GM10266 (cell line): ENCODE data around the gene TNS3.

Experiments used
- DNase-seq: peaks from one replicate; pipeline ENCODE4 v3.0.0; 2012; ENCODE audit errors: extremely low spot score
- CTCF ChIP-seq: IDR thresholded peaks from 2 replicates; pipeline ENCODE4 v1.5.1; 2012; ENCODE audit warnings: mild to moderate bottlenecking, low read depth; ENCODE audit not compliant: control insufficient read depth, insufficient read depth; ENCODE audit errors: missing control alignments

The TNS3 gene

GRCh38 chr7:47227762-47228177 lies 354.1 kb downstream of the TNS3 start:
- no peak for DNase-seq
- TF ChIP-seq CTCF, result no peak

DNA sequence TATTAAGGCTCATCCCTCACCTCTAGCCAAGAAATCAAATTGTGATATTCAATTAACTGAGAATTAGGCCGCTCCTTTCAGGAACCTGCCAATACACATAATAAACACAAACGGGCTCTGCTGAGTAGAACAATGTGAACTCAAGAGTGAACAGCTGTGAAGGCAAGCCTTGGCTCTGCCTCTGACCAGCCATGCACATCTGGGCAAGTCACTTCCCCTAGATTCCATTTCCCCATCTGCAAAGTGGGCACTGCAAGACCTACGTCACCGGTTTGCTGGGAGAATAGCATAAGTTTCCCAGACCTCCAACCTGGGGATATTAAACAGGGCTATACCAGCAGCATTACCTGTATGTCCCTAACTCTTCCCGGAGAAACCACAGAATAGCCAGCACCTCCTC lies 355.2 kb downstream of the TNS3 start:
- no peak for DNase-seq
- TF ChIP-seq CTCF, result no peak

GRCh38 chr7:47225387-47226131 lies 356.4 kb downstream of the TNS3 start:
- no peak for TF ChIP-seq CTCF
- DNase-seq, result no peak
